MG63 (cell line): ENCODE data around the gene TPMT. TPM values are rescaled to one million over a fixed set of nuclear protein-coding genes. Genes with fewer than 3 reads are reported as not detected.
"Not testable (repeated sequence)": the region's sequence is repeated elsewhere in the genome, so short reads cannot be mapped to it uniquely, and the experiment has no call there.

Source experiments
- DNase-seq: peaks from one replicate; pipeline ENCODE4 v3.0.0-alpha.2; 2020
- H3K27me3 ChIP-seq: fragments of 250-450 bp; sonication (Bioruptor Pico); 2 replicates; pipeline ENCODE4 v1.5.1; 2020; ENCODE audit warnings: mild to moderate bottlenecking, moderate library complexity
- H3K36me3 ChIP-seq: fragments of 250-450 bp; sonication (Bioruptor Pico); 2 replicates; pipeline ENCODE4 v1.5.1; 2020; ENCODE audit warnings: mild to moderate bottlenecking, moderate library complexity
- H3K4me3 ChIP-seq: fragments of 250-450 bp; sonication (Bioruptor Pico); 2 replicates; pipeline ENCODE4 v1.5.1; 2020; ENCODE audit warnings: mild to moderate bottlenecking, moderate library complexity
- H3K9me3 ChIP-seq: fragments of 250-450 bp; sonication (Bioruptor Pico); 2 replicates; pipeline ENCODE4 v1.5.1; 2020; ENCODE audit warnings: mild to moderate bottlenecking, moderate library complexity
- total RNA-seq: library from RNA; depleted of rRNA; stranded (reverse); fragments of >200 nt; shearing (Covaris generic); gene quantifications from 2 replicates; pipeline ENCODE4 v1.2.3, GENCODE V29; 2014; ENCODE audit warnings: low replicate concordance

The TPMT gene
- total RNA-seq, 1 experiment from 2014 or later: 8.3 TPM

DNA sequence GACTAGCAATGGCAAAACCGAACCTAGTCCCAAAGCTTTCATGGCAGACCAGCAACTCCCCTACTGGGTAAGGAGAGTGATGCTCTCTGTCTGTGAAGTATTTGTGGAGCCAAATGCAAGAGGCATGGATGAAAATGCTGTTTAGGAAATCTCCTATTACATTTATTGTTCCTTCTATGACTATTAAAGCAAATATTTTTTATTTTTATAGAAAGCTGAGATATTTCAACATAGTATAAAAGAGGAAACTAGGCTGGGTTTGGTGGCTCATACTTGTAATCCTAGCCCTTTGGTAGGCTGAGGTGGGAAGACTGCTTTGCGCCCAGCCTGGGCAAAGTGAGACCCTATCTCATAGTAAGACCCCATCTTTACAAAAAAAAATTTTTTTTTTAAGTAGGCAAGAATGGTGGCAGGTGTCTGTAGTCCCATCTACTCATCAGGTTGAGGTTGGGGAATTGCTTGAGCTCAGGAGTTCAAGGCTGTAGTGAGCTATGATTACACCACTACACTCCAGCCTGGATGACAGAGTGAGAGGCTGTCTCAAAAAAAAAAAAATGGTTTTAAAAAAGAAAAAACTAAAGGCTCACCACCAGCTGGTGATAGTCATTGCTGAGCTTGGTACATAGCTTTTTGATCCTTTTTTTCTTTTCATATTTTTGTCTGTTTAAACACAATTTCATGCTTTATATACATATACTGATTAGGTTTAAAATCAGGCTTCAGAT is 11.6 kb upstream of the TPMT start:
- Histone ChIP-seq H3K36me3 (no peaks in the 10 kb centered on the region), H3K4me3 (no peak overlapping the region), H3K27me3 (no peaks in the 10 kb centered on the region), H3K9me3 (no peaks in the 10 kb centered on the region)
- DNase-seq: no peak

DNA sequence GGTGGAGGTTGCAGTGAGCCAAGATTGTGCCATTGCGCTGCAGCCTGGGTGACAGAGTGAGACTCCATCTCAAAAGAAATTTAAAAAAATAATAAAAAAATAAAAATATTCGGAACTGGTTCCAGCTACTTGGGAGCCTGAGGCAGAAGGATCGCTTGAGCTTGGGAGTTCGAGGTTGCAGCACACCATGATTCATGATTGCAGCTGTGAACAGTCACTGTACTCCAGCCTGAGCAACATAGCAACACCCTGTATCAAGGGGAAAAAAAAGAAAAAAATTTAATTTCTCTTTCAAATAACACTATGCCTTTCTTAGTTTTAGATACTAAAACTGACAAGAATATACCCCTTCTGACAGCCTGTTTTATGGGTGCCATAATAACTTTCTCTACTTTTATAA is 10.9 kb upstream of the TPMT start:
- no peaks in the 10 kb centered on the region for H3K27me3 ChIP-seq
- DNase-seq: no peak

DNA sequence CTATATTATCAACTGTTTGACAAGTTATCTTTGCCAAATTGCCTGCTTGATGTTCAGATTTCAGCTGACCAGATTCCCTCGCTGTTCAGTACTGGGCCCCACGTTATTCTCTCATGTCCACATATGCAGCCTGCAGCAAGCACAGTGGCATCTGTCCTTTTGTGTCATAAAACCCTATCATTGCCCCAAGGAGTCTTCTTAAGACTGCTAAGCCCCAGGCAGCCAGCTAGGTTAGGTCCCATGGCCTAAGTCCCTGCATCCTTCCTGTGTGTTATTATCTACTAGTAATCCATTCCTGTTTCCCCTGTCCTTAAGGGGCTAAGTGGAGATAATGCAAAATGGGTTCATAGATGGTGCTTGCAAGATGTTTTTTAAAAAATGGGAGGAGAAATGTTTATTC is 7.5 kb upstream of the TPMT start:
- no peak for DNase-seq

More for the DNA sequence above, 10.9 kb upstream of the TPMT start:
- Histone ChIP-seq H3K9me3 (no peaks in the 10 kb centered on the region), H3K4me3 (no peak overlapping the region), H3K36me3 (no peaks in the 10 kb centered on the region)

DNA sequence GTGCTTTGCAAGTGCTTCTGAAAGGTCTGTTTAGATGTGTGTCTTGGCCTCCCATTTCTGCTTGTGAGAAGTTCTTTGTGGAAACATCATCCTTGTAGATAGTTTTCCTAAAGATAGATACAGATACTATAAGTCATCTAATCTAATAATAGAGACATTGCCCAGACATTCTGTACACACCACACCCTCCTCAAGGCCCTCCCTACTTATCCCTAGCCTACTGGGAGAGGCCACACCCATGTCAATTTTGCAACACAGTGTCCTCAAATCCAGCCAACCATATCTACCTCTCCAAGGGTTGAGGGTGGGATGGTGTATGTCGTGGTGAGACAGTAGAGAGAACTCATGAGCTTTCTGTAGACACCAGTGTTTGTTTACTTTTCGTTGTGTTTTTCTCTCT is 6.6 kb upstream of the TPMT start:
- Histone ChIP-seq H3K4me3 (no peak overlapping the region), H3K9me3 (no peaks in the 10 kb centered on the region), H3K27me3 (no peaks in the 10 kb centered on the region), H3K36me3 (no peaks in the 10 kb centered on the region)
- no peak for DNase-seq

More for the DNA sequence above, 7.5 kb upstream of the TPMT start:
- Histone ChIP-seq H3K36me3 (no peaks in the 10 kb centered on the region), H3K27me3 (no peaks in the 10 kb centered on the region), H3K9me3 (no peaks in the 10 kb centered on the region), H3K4me3 (no peak overlapping the region)

DNA sequence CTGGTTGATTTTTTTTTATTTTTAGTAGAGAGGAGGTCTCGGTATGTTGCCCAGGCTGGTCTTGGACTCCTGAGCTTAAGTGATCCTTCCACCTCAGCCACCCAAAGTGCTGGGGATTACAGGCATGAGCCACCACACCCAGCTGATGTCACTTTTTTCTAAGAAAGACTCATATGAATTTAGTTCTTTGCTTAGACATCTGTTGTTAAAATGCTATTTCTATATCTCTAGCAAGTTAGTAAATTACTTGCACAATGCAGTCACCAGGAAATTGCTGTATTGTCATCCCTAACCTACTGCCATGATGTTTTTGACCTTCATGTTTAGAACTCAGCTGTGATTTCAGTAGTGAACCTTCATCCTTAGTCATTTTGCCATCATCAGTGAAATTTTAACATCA is 6.0 kb upstream of the TPMT start:
- no peaks in the 10 kb centered on the region for H3K9me3 ChIP-seq
- no peak for DNase-seq
- no peak overlapping the region for H3K4me3 ChIP-seq
- H3K36me3 ChIP-seq: no peaks in the 10 kb centered on the region
- H3K27me3 ChIP-seq: no peaks in the 10 kb centered on the region

DNA sequence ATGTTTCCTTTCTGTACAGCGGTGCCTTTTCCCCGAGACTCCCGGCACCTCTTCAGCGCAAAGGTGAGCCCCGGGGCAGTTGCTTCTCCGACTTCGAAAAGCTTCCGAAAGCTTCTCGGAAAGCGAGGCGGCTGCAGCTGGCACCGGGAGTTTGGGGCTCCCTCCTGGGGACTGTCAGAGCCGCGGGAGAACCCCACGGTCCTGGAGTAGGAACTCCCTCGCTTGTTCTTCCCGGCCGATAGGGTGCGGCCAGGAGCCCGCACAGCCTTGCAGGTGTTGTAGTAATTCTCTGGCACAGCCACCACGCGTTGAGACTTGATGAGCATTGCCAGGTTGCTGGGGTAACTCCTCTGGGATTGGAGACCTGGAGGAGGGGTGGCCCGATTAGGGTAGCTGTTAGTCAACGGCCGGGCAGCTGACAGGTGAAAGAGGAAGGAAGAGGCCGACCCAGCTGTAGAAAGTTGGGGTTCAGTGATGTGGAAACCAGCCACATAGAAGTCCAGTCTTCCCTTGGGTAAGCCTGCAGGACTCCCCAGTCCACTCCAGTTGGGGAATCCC is 1.1 kb upstream of the TPMT start:
- peak overlapping the region; percentile 79 for H3K4me3 ChIP-seq
- DNase-seq: peak; percentile 35
- H3K27me3 ChIP-seq: no peaks in the 10 kb centered on the region
- no peaks in the 10 kb centered on the region for H3K9me3 ChIP-seq
- H3K36me3 ChIP-seq: no peaks in the 10 kb centered on the region

DNA sequence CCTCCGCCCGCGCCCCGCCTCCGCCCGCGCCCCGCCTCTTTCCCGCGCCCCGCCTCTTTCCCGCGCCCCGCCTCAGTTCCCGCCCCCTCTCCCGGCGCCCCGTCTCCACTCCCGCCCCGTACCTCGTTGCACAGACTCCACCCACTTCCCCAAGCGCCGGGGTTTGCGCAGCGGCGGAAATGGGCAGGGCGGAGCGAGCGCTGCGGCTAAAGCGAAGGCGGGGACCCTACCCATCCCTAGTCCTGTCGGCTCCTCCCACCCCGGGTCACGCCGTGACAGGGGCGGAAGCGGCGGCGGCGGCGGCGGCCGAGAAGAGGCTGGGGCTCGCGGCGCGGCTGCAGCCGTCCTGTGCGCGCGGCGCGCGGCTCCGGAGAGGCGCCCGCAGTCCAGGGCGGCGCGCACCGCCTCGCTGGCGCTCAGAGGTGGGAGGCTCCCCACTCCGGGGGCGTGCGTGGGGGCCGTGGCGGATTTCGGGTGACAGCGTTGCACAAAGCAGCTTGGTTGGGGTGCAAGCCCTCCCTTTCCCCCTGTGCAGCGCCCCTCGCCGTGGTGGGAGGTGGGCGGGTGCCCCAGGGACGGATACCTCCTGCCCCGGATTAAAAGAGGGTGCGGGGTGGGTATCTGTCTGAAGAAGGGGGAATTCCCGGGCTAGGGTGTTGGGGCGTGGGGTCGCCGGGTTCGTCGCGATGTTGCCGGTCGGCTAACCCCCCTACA is 430 bp upstream of the TPMT start, which contains the start of gene KDM1B:
TSS of gene KDM1B (plus strand) at position 273 of the 714 bp plus-strand sequence. CDS start 4,474 bp downstream, outside the sequence.
- Histone ChIP-seq H3K4me3 (peak within 1 kb of the TSS; percentile 79), H3K27me3 (no peaks in the 10 kb centered on the region), H3K9me3 (no peaks in the 10 kb centered on the region), H3K36me3 (no peaks in the 10 kb centered on the region)
- DNase-seq: peak; percentile 94

DNA sequence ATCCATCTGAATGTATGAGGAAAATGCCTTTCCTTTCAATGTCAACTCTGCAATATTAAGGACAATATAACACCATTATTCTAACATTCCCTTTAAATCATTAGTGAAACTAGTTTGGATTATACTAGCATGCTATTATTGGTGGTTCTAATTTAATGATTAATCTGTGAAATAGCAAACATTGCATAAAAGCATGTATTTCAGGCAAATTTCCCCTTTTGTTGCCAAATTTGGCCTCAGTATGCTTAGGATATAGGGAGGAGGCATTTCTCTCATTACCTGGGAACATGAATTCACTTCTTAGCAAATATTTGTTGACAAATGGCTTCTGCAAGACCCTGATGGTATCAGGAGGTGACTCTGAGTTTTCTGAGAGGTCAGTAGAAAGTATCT is 1.6 kb downstream of the TPMT start:
- no peak overlapping the region for H3K4me3 ChIP-seq
- no peaks in the 10 kb centered on the region for H3K27me3 ChIP-seq
- H3K9me3 ChIP-seq: no peaks in the 10 kb centered on the region
- DNase-seq: no peak
- H3K36me3 ChIP-seq: no peaks in the 10 kb centered on the region; the same call in 1 of the 2 replicates

DNA sequence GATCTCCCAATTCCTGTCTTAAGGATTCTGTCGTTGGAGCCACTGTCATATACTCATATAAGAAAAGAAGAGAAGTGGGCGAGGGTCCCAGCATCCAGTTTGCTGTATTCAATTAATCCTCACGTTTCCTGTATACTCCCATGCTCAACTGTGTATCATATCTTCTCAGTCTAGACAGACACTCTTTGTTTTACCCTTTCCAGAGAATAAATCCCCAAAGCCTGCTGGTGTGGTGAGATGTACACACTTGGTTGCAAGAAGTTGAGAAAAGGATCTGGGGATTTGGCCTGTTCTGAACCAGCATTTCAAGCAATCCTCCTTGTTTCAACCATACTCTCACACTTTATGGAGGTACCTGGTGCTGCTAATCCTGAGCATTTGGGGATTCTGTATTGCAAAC is 3.1 kb downstream of the TPMT start:
- no peaks in the 10 kb centered on the region for H3K27me3 ChIP-seq
- H3K4me3 ChIP-seq: no peak overlapping the region
- no peak for DNase-seq
- H3K36me3 ChIP-seq: no peaks in the 10 kb centered on the region; the same call in 1 of the 2 replicates
- no peaks in the 10 kb centered on the region for H3K9me3 ChIP-seq

DNA sequence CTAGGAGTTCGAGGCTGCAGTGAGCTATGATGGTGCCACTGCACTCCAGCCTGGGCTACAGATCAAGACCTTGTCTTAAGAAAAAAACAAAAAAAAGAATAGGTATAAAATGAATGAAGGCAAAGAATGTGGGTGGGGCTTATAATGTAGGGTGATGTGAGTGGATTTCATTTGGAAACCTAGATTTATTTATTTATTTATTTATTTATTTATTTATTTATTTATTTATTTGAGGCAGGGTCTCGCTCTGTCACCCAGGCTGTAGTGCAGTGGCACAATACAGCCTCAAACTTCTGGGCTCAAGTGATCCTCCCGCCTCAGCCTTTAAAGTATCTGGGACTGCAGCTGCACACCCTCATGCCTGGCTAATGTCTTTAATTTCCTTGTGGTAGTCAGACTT is 3.5 kb downstream of the TPMT start:
- H3K9me3 ChIP-seq, H3K27me3 ChIP-seq, H3K4me3 ChIP-seq, DNase-seq, H3K36me3 ChIP-seq: not testable (repeated sequence)

DNA sequence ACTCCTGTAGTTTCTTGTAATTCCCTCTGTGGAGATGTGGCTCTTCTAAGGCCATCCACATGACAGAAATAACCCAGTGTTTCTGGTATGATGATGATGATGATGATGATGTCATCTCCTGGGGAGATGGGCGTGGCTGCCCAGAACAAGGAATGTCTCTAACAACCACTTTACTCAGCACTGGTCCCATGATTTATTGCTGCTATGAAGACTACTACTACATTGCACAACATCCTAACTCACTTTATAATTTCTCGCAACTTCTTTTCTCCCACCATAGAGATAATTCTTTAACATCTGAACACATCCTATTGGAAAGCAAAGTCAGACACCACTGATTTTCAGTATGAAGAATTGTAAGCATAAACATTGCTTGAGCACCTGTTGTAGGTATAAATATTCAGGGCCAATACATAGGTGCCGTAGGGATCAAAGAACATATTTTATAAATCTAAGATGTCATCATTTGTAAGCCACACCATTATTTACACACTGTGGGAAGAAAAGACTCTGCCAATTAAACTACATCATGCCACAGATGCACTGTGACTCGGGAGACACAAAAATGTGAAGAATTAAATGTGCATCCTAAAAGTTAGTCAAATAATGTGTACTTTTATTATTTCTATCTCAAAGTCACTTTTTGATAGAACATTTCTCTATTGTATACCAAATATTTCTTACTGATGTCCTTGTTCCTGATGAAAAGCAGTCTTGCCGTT is 6.4 kb downstream of the TPMT start:
- H3K9me3 ChIP-seq: no peaks in the 10 kb centered on the region
- no peaks in the 10 kb centered on the region for H3K27me3 ChIP-seq
- peaks cover under 1% of the 10 kb centered on the region; the same call in 1 of the 2 replicates for H3K36me3 ChIP-seq
- H3K4me3 ChIP-seq: no peak overlapping the region
- DNase-seq: peak; percentile 36

DNA sequence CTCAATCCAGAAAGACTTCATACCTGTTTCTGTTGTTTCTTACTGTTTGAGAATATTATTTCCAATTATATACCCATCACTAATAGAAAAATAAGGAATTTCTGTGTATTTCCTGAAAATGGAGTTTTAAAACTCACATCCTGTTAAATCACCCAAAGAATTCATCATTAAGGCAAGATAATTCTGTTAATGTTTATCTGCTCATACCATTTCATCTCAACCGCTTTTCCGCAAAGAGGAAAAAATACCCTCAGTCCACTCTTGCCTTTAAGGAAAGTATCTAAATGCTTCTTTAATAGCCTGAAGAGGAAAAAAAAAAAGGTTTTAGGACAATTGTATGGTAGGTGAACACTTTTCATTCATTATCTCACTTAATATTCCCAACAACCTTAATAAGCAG is 7.3 kb downstream of the TPMT start:
- Histone ChIP-seq H3K9me3 (no peaks in the 10 kb centered on the region), H3K27me3 (no peaks in the 10 kb centered on the region), H3K4me3 (no peak overlapping the region), H3K36me3 (peaks cover 4% of the 10 kb centered on the region; the same call in 1 of the 2 replicates)
- DNase-seq: no peak

DNA sequence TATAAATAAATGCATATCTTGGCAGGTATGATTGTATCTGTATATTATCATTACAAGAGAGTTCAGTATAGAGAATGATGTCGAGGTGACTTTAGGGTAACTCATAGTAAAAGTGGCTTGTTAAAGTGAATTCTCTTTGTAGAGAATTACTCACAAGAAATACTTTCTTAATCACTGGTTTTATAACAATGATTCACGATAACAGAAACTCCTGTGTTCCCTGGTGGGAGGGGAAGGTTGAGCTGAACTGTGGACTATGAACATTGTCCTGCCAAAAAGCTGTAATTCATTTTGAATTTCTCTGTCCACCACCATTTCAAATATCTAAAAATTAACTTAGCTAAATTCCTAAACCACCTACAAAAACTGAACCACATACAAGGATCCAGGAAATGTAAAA is 7.7 kb downstream of the TPMT start:
- no peaks in the 10 kb centered on the region for H3K9me3 ChIP-seq
- peak; percentile 15 for DNase-seq
- H3K36me3 ChIP-seq: peaks cover 4% of the 10 kb centered on the region; the same call in 1 of the 2 replicates
- no peaks in the 10 kb centered on the region for H3K27me3 ChIP-seq
- no peak overlapping the region for H3K4me3 ChIP-seq

DNA sequence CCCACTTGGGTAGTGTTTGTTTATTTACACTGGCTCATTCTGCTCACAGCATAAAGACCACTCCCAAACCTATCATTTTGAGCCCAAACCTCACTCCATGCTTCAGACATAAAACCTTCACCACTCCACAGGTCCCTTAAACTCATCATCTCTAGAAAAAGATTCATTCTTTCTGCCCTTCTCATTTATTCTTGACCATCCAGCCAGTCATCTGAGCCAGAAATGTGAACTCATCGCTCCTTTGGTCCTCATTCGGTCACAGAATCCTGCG is 12.4 kb downstream of the TPMT start:
- Histone ChIP-seq H3K4me3 (no peak overlapping the region), H3K27me3 (no peaks in the 10 kb centered on the region), H3K36me3 (0 out of 2 replicates have a peak, but pooled peaks cover 4% of the 10 kb centered on the region), H3K9me3 (no peaks in the 10 kb centered on the region)
- no peak for DNase-seq

DNA sequence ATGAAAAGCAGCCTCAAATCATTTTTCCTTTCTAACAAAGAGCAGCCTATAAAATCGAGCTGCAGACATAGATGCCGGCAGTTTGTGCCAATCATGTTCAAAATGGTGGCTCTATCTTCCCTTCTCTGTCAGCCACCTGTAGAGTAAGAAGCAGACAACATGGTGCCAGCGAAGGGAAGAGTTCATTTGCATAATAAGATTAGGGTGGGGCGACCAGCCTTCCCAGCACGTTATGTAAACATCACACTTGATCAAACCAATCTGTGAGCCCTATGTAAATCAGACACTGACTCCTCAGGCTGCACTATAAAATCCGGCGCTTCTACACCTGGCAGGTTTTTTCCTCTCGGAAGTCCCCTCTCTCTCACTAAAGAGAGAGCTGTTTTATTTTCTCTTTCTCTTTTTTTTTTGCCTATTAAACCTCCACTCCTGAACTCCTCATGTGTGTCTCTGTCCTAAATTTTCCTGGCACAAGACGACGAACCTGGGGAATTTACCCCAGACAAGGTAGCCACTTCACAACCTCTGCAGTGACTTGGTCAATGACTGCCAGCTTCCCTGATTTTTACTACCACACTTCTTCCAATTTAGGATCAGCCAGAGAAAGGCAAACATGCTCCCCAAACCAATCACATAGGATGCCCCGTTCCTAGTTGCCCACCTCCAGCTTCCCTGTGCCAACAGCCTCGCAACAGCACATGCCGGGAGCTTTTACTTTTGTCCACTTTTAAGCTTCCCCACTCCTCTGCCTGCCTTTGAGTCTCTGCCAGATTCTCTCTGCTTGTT is 12.9 kb downstream of the TPMT start:
- H3K27me3 ChIP-seq: no peaks in the 10 kb centered on the region
- H3K36me3 ChIP-seq: 0 out of 2 replicates have a peak, but pooled peaks cover 4% of the 10 kb centered on the region
- no peaks in the 10 kb centered on the region for H3K9me3 ChIP-seq
- no peak for DNase-seq
- H3K4me3 ChIP-seq: no peak overlapping the region

DNA sequence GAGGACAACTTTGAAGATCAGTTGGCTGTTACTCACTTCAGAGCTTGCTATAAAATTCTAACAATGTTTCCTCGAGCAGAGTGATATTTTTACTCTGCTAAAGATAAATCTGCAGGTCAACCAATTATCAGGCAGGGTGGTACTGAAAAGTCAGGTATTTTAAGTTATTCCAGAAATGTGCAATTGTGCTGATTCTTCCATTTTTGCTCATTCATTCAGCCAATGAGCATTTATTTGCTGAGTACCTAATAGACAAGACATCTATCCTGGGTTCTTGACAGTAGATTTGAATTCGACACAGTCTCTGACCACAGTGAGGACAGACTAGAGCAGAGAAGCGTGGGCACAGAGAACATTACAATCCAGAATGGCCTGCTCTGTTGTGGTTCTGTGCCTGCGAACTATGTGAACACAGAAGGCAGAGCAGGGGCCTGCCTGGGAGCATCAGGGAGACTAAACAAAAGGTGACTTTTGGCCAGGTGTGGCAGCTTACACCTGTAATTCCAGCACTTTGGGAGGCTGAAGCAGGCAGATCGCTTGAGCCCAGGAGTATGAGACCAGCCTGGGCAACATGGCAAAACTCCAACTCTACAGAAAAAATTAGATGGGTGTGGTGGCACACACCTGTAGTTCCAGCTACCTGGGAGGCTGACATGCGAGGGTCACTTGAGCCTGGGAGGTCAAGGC is 14.8 kb downstream of the TPMT start:
- Histone ChIP-seq H3K4me3 (no peak overlapping the region), H3K27me3 (no peaks in the 10 kb centered on the region), H3K9me3 (no peaks in the 10 kb centered on the region), H3K36me3 (0 out of 2 replicates have a peak, but pooled peaks cover 4% of the 10 kb centered on the region)
- DNase-seq: no peak
